Stimulated activated CD4-positive, alpha-beta T cell treated with anti-CD3 and anti-CD28 coated beads, Interleukin-12 subunit alpha, Interleukin-12 subunit beta, amount 100 ng/mL, for 4 hours (primary cell): Measurements from ENCODE around the gene GREB1L.
"Not testable (repeated sequence)": the region's sequence is repeated elsewhere in the genome, so short reads cannot be mapped to it uniquely, and the experiment has no call there.

Source experiments
- DNase-seq: peaks from one replicate; pipeline ENCODE4 v3.0.0-alpha.2; 2020

Gene GREB1L

GRCh38 chr18:21242141-21242779 lies at the start of gene GREB1L:
GREB1L (plus strand) TSS chr18:21242232; CDS start chr18:21383519, 141,287 bp downstream.
- peak; percentile 11 for DNase-seq

DNA sequence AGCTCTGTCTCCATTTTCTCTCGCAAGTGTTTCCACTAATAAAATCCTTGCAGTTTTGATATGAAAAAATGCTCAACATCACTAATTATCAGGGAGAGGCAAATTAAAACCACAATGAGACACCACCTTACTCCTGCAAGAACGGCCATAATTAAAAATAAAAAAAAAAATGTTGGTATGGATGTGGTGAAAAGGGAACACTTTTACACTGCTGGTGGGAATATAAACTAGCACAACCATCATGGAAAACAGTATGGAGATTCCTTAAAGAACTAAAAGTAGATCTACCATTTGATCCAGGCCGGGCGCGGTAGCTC lies 49.8 kb upstream of the GREB1L start:
- no peak for DNase-seq

DNA sequence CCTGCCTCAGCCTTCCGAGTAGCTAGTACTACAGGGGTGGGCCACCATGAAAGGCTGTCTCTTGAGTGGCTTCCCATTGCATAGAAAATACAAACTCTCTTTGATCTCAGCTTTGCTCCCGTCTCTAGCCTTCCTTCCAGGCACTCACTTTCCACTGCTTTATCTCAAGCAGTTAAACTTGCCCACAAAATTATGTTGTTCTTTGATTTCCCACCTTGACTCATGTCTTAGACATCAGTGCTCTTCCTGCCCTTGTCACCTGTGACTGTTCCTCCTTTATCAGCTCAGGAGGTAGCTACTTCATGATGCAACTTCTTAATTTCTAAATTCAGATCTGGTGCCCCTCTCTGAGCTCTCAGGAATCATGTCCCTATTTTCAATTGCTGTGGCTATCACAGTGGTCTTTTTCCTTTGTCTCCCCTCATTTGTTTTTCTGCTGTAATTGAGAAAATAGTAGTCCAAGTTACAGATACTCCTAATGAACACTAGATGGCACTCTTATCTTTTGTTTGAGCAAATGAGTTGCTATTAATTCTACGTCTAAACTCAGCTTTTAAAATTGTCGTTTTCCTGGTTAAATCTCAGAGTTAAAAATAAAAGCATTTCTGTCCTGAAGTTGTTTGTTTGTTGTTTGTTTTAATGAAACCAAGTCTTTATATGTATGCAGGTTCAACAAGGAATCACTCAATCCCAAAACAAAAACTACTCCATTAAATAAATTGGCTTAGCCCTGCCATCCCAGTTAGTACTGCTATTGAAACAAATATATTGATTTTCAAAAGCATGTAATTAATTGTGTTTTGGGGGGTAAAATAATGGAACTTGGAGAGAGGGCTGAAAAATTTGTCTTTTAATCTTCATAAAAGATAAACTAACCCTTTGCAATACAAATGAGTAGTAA lies 46.9 kb upstream of the GREB1L start:
- DNase-seq = no peak

DNA sequence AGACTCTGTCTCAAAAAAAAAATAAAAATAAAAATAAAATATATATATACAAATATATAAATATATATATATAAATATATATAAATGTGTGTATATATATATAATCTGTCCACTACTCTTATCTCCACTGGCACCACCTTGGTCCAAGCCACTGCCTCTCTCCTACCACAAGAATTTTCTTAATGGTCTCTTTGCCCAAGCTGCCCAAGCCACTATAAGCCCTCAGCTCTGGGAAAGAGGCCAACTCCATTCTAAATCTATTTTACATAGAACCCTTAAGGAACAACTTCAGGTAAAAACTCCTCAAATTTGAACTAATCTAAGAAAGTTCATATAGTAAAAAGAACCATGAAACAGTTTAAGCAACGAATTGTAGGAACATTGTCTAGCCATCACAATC lies 45.6 kb upstream of the GREB1L start:
- DNase-seq = no peak

- DNase-seq = no peak
These were observed 38.9 kb upstream of the GREB1L start for GRCh38 chr18:21203126-21203525.

- DNase-seq = no peak
These were observed 38.3 kb upstream of the GREB1L start for GRCh38 chr18:21203542-21204241.

DNA sequence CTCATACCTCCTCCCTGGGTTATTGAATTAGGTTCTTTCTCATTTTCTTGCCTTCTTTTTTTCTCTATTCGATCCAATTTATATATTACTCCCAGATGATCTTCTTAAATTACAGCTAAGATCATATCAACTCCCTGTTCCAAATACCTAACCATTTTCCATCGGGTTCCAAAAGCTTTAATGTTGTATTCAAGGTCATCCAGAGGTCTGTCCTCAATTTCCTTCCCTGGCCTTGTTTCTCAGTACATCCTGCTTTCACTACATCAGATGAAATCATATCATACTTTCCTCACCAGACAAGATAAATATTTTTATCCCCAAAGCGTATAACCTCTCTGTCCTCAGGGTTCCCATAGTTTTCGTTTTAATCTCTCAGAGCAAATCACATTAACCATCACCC lies 36.3 kb upstream of the GREB1L start:
- no peak for DNase-seq

- no peak for DNase-seq
These were observed 31.8 kb upstream of the GREB1L start for GRCh38 chr18:21210278-21210677.

GRCh38 chr18:21210784-21211183 lies 31.2 kb upstream of the GREB1L start:
- DNase-seq = no peak

- DNase-seq = not testable (repeated sequence)
These were observed 27.6 kb upstream of the GREB1L start for GRCh38 chr18:21214409-21214808.

DNA sequence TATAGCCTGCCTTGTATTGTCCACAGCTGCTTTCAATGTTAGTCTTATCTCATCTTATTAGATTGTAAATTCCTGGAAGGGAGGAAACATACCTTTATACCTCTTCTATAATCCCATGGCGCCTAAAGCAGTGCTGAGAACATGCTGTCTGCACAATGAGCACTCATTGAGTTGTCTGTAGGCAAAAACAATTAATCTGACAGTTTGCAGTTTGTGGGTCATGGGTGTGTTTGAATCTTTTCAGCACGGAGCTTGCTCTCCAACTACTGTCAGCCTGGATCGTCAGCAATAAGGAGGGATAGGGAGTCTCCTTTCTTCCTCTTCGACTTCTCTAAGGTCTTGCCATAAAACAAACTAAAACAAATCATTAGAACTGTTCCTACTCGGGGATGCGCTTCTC lies 26.5 kb upstream of the GREB1L start:
- DNase-seq = no peak

- no peak for DNase-seq
These were observed 23.2 kb upstream of the GREB1L start for GRCh38 chr18:21218862-21219261.

GRCh38 chr18:21230436-21230835 lies 11.6 kb upstream of the GREB1L start:
- DNase-seq = no peak

DNA sequence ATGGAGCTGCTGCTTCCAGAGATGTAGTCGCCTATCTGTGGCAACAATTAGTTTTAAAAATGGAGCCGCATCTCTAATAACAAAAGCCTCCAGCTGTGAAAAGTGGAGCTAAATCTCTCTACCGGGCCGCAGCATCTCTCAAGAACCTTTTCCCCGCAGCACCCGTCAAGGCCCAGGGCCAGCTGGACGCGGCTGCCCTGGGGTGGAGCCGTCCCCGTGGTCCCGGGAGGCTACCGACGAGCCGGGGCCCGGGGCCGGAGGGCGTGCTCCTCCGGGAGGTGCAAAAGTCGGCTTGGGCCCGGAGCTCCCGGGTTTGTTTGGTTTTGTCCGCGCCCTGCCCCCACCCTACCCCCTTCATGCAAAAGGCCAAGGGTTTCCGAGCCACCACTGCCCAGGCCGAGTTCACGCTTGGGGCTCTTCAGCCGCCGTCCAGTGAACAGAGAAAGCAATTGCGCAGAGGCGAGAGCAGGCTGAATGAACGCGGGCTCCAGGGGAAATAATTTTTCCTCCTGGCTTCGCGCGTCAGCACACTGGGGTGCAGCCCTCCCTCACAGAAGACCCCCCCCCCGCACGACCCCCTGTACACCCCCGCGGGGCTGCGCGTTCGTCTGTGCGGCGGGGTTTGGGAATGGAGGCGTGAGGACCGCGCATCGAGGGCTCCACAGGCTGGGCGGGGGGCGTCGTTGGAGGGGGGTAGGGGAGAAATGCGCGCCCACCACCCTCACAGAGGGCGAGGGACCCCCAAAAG lies 557 bp upstream of the GREB1L start:
- no peak for DNase-seq

- no peak for DNase-seq
These were observed 859 bp downstream of the GREB1L start for GRCh38 chr18:21242780-21243401.

- no peak for DNase-seq
These were observed 12.5 kb downstream of the GREB1L start for GRCh38 chr18:21254576-21254975.

DNA sequence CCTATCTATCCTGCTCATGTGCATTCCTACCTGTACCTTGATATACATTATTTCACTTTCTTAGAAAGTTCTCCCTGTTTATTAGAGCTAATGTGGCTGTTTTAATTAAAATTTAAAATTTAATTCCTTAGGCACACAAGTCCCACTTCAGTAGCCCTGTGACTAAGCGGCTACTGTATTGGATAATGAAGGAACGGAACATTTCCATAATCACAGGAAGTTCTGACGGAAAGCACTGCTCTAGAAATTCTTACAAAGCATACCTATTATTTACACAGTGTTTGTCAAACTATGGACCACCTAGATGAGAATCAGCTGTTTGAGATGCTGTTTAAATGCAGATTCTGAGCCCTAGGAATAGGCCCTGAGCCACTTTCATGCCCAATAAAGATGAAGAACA lies 13.2 kb downstream of the GREB1L start:
- no peak for DNase-seq

GRCh38 chr18:21257386-21257785 lies 15.4 kb downstream of the GREB1L start:
- DNase-seq = no peak

- DNase-seq = no peak
These were observed 18.6 kb downstream of the GREB1L start for GRCh38 chr18:21260621-21261020.

GRCh38 chr18:21261352-21261751 lies 19.3 kb downstream of the GREB1L start:
- DNase-seq = no peak

GRCh38 chr18:21262244-21262643 lies 20.2 kb downstream of the GREB1L start:
- DNase-seq = no peak

- DNase-seq = no peak
These were observed 20.9 kb downstream of the GREB1L start for GRCh38 chr18:21262979-21263378.

DNA sequence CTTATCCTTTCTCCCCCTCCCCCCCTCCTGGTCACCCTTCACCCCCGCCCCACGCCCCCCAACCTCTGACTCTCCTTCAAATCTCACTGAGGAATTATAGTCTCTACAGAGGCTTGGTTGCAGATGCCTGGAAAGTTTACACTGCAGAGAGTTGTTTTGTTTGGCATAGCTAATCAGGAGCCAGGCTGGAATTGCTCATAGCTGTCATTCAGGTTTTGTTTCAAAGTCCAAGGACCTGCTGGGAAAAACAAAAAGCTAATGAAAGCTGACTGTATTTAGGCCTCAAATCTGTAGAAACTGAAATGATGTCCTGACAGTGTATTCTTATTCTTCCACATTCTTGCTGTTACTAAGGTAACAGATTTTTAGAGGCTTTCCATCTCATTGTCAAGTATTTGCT lies 22.6 kb downstream of the GREB1L start:
- no peak for DNase-seq
